HG02678 (cell line): ENCODE measurements around the gene TMEM131L.

ENCODE experiments used
- ATAC-seq: cut with Tn5 transposase; IDR thresholded peaks from one replicate; pipeline ENCODE4 v1.9.1; 2021; ENCODE audit warnings: mild to moderate bottlenecking, moderate library complexity; ENCODE audit not compliant: unreplicated experiment

Gene TMEM131L

GRCh38 chr4:153472122-153473037 lies 6.2 kb downstream of the TMEM131L start:
- ATAC-seq, result peak; percentile 37

DNA sequence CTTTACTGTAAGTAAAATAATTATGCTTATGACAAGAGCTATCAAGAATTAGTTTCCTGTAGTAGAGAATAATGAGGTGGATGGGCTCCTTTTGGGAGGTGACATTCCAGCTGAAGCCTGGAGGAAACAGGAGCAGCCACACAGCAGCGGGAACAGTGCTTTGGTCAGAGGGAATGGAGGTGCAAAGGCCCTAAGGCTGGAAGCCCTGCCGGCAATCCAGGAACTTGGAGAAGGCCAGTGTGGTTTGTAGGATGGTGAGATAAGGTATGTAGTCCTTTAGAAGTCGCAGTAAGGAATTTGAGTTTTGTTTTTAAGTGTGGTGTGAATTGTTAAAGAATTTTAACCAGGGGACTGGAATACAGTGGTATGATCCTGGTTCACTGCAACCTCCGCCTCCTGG lies 8.1 kb downstream of the TMEM131L start:
- no peak for ATAC-seq

- no peak for ATAC-seq
Observed at GRCh38 chr4:153476829-153477574, 10.8 kb downstream of the TMEM131L start.

DNA sequence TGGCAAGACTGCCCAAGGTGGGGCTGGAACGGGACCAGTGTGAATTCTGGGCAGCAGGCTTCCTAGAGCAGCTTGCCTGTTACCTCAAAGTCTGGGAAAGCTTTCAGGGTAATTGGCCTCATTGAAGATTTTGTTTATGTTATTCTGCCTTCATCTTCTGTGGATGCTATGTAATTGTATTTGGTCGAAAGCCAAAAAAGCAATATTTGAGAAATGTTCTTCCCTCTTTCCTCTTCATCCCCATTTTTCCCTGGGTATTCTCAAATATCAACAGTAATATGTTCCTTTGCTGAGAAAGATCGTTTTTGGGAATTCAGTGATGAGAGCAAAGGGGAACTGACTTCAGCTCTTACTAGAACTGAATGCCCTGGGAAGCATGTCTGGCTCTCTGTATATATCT lies 12.9 kb downstream of the TMEM131L start:
- ATAC-seq, result no peak

DNA sequence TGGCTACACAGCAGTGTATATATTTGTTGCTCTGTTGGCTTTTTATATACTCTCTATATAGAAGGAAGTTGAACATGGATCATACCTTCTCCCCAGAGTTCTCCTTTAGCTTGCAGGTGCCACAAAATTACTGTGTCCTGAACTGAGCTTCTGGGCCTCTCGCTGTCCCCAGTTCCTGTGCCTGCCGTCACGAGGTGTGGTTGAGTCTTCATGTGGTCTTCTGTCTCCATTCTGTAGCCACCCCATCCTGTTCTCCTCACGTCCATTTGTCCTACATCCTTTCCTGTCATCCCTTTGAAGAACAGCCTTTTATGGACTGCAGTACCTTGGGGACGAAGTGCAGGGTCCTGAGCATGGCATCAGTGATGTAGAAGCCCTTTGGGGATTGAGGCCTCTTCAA lies 14.5 kb downstream of the TMEM131L start:
- no peak for ATAC-seq

DNA sequence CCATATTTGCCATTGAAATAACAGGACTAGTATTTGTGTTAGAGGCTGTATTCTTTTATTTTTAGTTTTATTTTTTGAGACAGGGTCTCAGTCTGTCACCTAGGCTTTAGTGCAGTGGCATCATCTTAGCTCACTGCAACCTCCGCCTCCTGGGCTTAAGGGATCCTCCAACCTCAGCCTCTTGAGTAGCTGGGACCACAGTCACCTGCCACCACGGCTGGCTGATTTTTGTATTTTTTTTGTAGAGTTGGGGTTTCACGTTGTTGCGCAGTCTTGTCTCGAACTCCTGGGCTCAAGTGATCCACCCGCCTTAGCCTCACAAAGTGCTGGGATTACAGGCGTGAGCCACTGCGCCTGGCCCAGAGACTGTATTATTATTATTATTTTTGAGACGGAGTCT lies 15.3 kb downstream of the TMEM131L start:
- no peak for ATAC-seq

DNA sequence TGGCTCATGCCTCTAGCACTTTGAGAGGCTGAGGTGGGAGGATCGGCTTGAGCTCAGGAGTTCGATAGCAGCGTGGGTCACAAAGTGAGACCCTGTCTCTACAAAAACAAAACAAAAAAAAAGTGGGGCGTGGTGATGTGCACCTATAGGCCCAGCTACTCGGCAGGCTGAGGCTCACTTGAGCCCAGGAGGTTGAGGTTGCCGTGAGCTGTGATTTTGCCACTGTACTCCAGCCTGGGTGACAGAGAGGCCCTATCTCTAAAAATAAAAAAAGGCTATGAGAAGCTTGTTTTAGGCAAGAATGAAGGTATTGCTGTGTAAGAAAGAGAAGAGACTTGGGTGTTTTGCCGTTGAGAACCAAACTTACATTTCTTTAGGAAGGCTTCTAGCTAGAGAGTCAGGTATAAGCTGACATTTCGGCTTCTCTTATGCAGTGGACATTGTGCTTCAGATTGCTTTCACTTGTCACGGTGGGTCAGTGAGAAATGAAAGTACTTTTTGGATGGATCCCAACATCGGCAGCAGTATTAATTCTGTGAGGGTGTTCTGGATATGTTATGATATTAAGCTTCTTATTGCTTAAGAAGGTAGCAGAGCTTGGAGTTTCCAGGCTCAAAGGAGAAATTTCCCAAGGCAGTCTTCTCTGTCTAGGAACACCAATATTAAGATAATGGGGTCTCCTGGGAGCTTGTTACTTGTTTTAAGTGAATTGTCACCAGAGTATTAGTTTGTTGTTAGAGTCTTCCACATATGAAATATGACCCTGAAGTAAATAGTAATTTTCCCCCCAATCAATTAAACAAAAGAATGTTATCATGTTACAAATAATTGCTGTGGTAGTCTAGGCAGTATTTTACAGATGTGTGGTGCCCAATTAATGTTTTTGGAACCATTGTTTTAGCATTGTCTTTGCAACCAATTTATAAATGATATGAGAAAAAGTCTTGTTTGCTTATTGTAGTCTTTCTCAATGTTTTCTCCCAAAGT lies 17.6 kb downstream of the TMEM131L start:
- no peak for ATAC-seq

- ATAC-seq, result no peak
Observed at GRCh38 chr4:153485359-153485758, 19.2 kb downstream of the TMEM131L start.

DNA sequence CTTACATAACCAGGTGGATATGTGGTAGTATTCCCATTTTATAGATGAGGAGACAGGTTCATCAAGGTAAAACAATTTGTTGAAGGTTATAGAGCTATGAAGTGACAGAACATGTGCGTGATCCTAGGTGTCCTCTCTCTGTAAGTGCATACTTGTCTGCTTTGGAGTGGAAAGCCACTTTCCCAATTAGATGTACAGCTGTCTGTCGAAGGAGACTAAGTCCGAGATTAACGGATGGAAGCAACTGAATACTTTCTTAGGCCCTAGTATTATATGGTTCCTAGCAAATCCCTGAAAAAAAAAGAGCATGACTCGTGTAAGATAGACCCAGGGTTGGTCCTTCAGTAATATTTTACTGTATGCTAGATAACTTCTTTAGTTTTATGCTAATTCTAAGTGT lies 19.7 kb downstream of the TMEM131L start:
- no peak for ATAC-seq

DNA sequence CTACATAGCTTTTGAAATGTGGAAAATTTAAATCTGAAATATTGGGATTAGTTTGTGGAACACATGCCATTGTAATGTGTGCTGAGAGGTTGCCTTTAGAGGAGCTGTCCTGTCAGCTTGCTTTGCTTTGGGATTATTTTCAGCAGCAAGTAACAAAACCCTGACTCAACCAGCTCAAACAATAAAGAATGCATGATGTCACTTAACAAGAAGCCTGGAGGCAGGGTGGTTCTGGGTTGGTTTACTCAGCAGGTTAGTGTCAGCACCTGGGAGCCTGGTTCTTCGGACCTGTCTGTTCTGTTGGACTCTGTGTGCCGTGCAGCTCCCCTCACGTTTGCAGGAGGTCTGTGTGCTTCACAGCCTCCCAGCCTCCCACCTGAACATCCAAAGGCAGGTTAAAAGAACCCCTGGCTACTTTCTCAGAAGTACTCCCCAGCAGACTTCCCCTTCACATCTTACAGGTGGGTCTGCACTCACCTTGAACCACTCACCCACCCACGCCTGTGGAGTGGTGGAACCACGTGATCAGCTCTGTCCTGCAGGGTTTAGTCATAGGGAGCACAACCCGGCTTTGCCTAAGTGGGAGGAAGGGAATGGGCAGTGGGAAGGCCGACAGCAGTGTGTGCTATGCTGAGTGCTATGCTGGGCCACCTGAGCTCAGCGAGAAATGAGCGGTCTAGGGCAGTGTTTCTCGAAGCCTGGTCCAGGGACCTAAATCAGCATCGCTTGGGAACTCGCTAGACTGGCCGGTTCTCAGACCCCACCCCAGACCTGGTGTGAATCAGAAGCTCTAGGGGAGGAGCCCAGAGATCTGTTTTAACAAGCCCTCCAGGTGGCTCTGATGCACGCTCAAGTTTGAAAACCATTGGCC lies 20.4 kb downstream of the TMEM131L start:
- no peak for ATAC-seq

DNA sequence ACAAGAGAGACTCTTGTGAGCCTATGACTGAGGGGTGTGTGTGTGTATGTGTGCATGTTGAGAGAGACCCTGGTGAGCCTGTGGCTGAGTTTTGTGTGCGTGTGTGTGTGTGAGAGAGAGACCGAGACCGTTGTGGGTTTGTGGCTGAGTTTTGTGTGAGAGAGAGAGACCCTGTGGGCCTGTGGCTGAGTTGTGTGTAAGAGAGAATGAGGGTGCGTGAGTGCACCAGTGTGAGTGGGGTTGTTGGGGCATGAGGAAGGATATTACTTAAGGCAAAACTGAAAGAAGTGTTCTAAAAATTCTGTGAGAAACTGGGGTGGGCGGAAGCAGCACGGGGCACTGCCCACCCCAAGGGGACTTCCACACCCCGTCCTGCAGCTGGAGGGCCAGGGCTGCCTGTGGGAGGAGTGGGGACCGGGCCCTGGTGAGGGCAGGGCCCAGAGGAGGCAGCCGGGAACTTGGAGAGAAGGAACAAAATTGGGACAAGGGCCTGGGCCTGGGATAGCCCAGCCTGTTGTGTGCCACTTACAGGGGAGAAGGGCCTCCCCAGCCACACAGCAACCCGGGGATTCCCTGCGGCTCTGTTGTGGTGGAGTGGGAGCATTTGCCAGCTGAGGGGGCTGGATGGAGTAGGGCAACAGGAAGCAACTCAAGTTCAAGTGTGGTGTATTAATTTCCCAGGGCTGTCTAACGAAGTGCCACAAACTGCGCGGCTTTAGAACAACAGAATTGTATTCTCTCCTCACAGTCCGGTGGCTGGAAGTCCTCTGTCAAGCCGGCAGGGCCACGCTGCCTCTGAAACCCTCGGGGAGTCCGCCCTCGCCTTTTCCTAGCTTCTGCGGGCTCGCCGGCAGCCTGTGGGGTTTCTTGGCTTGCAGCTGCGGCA lies 22.1 kb downstream of the TMEM131L start:
- peak; percentile 60 for ATAC-seq

DNA sequence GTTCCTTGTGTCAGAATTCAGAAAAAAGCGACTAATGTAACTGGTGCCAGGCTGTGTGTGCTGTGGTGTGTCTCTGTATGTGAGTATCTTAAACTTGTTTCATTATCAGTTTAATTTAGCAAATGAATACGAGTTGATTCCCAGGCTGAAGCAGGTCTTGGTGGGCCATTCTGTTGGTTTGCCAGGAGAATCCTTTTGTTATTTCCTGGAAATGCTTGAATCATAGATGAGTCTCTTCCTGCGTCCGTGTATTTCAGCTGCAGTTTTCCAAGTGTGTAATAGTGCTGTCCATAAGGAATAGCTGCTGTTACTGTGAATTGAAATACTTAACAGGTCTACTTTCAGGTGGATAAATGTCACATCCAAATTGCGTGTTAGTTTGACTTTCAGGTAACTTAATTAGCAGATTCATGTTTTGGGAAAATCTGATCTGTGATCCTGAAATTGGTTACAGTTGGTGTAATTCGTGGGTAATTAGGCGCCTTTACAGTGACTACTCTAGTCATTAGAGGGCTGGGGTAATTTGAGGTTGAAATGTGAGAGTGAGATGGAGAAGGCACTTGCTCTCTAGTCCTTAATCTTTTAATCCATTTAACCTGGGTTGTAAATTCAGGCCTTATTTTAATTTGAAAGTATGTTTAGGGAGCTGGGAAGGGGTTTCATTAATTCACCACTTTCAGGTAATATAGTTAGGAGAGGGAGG lies 23.8 kb downstream of the TMEM131L start:
- ATAC-seq, result no peak

DNA sequence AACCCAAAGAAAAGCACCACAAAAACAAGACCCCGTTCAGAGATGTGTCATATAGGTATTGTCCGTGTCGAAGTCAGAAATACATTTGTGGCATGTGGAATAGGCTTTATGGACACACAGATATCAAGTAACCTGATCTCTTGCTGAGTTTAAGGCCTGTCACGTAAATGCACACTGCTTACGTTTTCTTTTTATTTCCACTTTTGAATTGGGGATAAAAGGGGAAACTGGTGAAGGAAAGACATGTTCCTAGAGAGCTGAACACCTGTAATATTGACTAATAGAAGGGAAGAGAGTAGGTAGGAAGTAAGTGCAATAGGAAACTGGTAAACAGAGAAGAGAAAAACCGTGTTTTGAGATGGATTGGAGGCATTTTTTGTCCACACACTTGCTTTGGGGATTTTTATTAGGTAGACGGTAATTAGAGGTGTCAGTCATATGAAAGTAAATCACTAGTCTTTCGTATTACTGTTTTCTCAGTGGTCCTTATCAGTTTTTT lies 24.9 kb downstream of the TMEM131L start:
- ATAC-seq, result no peak

GRCh38 chr4:153494562-153494961 lies 28.4 kb downstream of the TMEM131L start:
- ATAC-seq, result no peak

DNA sequence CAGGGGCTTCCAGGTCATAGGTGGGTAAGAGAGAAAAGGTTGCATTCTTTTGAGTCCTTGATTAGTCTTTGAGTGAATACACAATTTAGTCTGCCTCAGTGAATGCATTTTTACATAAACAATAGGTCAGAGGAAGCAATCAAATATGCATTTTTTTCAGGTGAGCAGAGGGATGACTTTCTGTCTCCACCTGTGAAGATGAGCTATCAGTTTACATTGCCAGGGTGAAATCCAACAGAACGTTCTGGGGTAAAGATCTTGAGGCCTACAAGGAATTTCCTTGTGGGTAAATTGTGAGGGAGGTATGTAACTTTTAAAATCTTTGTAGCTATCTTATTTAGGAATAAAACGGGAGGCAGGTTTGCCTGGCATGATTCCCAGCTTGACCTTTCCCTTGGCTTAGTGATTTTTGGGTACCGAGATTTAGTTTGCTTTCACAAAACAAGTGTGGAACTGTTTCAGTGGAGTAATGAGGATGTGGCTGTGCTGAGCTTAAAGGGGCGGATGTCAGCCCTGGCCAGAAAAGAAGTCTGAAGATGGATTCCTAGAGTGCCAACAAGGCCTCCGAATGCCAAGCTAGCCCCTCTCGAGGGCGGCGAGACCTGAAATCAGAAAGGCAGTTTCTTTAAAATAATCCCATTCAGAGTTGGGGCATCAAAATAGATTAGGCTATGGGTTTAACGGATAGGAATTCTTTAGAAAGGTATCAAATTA lies 29.5 kb downstream of the TMEM131L start:
- ATAC-seq, result no peak

- ATAC-seq, result peak; percentile 40
Observed at GRCh38 chr4:153497091-153497531, 31.0 kb downstream of the TMEM131L start.
